ENCODE data around the gene KIF2A.

DNA sequence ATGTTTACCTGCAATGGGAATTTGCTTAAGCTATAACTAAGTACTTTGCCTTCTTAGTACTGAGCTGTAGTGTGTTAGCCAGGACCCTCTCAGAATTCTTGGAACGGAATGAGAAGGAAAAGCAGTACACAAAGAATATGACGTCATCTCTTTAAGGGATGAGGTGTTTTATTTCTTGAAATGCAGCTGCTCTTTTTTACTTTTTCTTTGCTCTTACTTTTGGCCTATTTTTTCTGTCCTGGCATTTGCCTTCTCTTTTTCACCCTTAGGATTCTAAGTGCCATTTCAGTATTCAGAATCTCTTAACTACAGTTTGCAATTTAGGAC lies 10.1 kb downstream of the KIF2A start:
- TF ChIP-seq, protein P1, sequence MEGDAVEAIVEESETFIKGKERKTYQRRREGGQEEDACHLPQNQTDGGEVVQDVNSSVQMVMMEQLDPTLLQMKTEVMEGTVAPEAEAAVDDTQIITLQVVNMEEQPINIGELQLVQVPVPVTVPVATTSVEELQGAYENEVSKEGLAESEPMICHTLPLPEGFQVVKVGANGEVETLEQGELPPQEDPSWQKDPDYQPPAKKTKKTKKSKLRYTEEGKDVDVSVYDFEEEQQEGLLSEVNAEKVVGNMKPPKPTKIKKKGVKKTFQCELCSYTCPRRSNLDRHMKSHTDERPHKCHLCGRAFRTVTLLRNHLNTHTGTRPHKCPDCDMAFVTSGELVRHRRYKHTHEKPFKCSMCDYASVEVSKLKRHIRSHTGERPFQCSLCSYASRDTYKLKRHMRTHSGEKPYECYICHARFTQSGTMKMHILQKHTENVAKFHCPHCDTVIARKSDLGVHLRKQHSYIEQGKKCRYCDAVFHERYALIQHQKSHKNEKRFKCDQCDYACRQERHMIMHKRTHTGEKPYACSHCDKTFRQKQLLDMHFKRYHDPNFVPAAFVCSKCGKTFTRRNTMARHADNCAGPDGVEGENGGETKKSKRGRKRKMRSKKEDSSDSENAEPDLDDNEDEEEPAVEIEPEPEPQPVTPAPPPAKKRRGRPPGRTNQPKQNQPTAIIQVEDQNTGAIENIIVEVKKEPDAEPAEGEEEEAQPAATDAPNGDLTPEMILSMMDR (IDR thresholded peaks at IDR 0.05): no peak
- TF ChIP-seq ZFX (IDR thresholded peaks at IDR 0.05; ENCODE audit: borderline replicate concordance): no peak

Measured in 22Rv1 (cell line).